HepG2 (cell line): ENCODE data around the gene MPV17L. TPM values are rescaled to one million over a fixed set of nuclear protein-coding genes. Genes with fewer than 3 reads are reported as not detected.

ENCODE experiments used
- EED ChIP-seq: sonication (generic); formaldehyde crosslinking; IDR thresholded peaks from 2 replicates; pipeline ENCODE4 v1.5.0; 2020; ENCODE audit warnings: mild to moderate bottlenecking, missing genetic modification reagents
- GATAD2A ChIP-seq: IDR thresholded peaks from 2 replicates; pipeline ENCODE4 v1.6.1; 2016
- HMG20B ChIP-seq: conservative IDR thresholded peaks from 2 replicates; pipeline ENCODE4 v1.6.1; 2016; ENCODE audit warnings: missing genetic modification reagents, missing compliant biosample characterization
- IKZF4 ChIP-seq: sonication (generic); formaldehyde crosslinking; IDR thresholded peaks from 2 replicates; pipeline ENCODE4 v1.5.1; 2020; ENCODE audit warnings: borderline replicate concordance, mild to moderate bottlenecking, low read depth, missing genetic modification reagents; ENCODE audit errors: not compliant biosample characterization
- KLF12 ChIP-seq: sonication (generic); formaldehyde crosslinking; IDR thresholded peaks from 2 replicates; pipeline ENCODE4 v1.4.0; 2020; ENCODE audit warnings: missing genetic modification reagents, borderline replicate concordance
- KLF16 ChIP-seq, 2 experiments: sonication (generic) in 1 of 2; formaldehyde crosslinking in 1 of 2; IDR thresholded peaks; 2 replicates each; pipeline versions ENCODE4 v1.6.1 to v1.8.0; 2016 to 2023; ENCODE audit warnings: missing genetic modification reagents in 2 of 2, missing compliant biosample characterization in 1 of 2
- REXO4 ChIP-seq: sonication (generic); formaldehyde crosslinking; IDR thresholded peaks from 2 replicates; pipeline ENCODE4 v1.8.0; 2022; ENCODE audit warnings: missing genetic modification reagents, mild to moderate bottlenecking, borderline replicate concordance
- RXRB ChIP-seq: IDR thresholded peaks from 2 replicates; pipeline ENCODE4 v1.6.1; 2016; ENCODE audit warnings: borderline replicate concordance, missing genetic modification reagents, missing compliant biosample characterization
- ZNF253 ChIP-seq: sonication (generic); formaldehyde crosslinking; IDR thresholded peaks from 2 replicates; pipeline ENCODE4 v1.8.0; 2022; ENCODE audit warnings: mild to moderate bottlenecking, missing genetic modification reagents, borderline replicate concordance
- ZNF547 ChIP-seq: sonication (generic); formaldehyde crosslinking; IDR thresholded peaks from 2 replicates; pipeline ENCODE4 v1.5.1; 2020; ENCODE audit warnings: mild to moderate bottlenecking, missing genetic modification reagents
- ZNF558 ChIP-seq: sonication (generic); formaldehyde crosslinking; IDR thresholded peaks from 2 replicates; pipeline ENCODE4 v1.9.0; 2022; ENCODE audit warnings: mild to moderate bottlenecking, missing genetic modification reagents, borderline replicate concordance
- ZNF776 ChIP-seq: sonication (generic); formaldehyde crosslinking; IDR thresholded peaks from 2 replicates; pipeline ENCODE4 v1.4.0; 2020; ENCODE audit warnings: mild to moderate bottlenecking, missing genetic modification reagents
- ZNF781 ChIP-seq: sonication (generic); formaldehyde crosslinking; IDR thresholded peaks from 2 replicates; pipeline ENCODE4 v1.5.1; 2020; ENCODE audit warnings: borderline replicate concordance, mild to moderate bottlenecking, missing genetic modification reagents; ENCODE audit errors: not compliant biosample characterization
- ZSCAN20 ChIP-seq: sonication (generic); formaldehyde crosslinking; IDR thresholded peaks from 2 replicates; pipeline ENCODE4 v1.4.0; 2020; ENCODE audit warnings: missing genetic modification reagents, mild to moderate bottlenecking, borderline replicate concordance
- polyA plus RNA-seq, 8 experiments: library from polyadenylated mRNA; depleted of rRNA in 3 of 8; stranded (reverse) in 7 of 8; unstranded in 1 of 8; fragments of >200 nt; fragmentation: Illumina TruSeq in 4 of 8; extraction: Trizol in 4 of 8; gene quantifications; 2 replicates each; pipeline versions ENCODE4 v1.2.1 to v1.2.3, GENCODE V29; 2011 to 2016; ENCODE audit warnings: low read depth in 4 of 8, missing spikeins in 1 of 8, mixed read lengths in 1 of 8; ENCODE audit not compliant: insufficient read depth in 1 of 8
- total RNA-seq, 5 experiments: library from RNA; depleted of rRNA; stranded (reverse); fragments of >200 nt; fragmentation: Illumina TruSeq; extraction: Trizol; gene quantifications; 2 replicates each; pipeline ENCODE4 v1.2.3, GENCODE V29; 2016; ENCODE audit warnings: low read depth in 1 of 5
- TF ChIP-seq, protein P1 (sequence below): sonication (generic); formaldehyde crosslinking; IDR thresholded peaks from 2 replicates; pipeline ENCODE4 v1.4.0; 2020; ENCODE audit warnings: mild to moderate bottlenecking, missing genetic modification reagents
- TF ChIP-seq, protein P2 (sequence below): IDR thresholded peaks from 2 replicates; pipeline ENCODE4 v1.6.1; 2016; ENCODE audit warnings: mild to moderate bottlenecking
- TF ChIP-seq, protein P3 (sequence below): sonication (generic); formaldehyde crosslinking; IDR thresholded peaks from 2 replicates; pipeline ENCODE4 v1.4.0; 2020; ENCODE audit warnings: missing genetic modification reagents
- TF ChIP-seq, protein P4 (sequence below): sonication (generic); formaldehyde crosslinking; IDR thresholded peaks from 2 replicates; pipeline ENCODE4 v1.8.0; 2022; ENCODE audit warnings: missing genetic modification reagents, mild to moderate bottlenecking, inconsistent platforms, borderline replicate concordance

MPV17L gene
- total and polyA plus RNA-seq, 2 of the 13 experiments (the other 11 are each of a cell fraction or from before 2014, with no cell fraction given) = 34.7 to 63.8 TPM

DNA sequence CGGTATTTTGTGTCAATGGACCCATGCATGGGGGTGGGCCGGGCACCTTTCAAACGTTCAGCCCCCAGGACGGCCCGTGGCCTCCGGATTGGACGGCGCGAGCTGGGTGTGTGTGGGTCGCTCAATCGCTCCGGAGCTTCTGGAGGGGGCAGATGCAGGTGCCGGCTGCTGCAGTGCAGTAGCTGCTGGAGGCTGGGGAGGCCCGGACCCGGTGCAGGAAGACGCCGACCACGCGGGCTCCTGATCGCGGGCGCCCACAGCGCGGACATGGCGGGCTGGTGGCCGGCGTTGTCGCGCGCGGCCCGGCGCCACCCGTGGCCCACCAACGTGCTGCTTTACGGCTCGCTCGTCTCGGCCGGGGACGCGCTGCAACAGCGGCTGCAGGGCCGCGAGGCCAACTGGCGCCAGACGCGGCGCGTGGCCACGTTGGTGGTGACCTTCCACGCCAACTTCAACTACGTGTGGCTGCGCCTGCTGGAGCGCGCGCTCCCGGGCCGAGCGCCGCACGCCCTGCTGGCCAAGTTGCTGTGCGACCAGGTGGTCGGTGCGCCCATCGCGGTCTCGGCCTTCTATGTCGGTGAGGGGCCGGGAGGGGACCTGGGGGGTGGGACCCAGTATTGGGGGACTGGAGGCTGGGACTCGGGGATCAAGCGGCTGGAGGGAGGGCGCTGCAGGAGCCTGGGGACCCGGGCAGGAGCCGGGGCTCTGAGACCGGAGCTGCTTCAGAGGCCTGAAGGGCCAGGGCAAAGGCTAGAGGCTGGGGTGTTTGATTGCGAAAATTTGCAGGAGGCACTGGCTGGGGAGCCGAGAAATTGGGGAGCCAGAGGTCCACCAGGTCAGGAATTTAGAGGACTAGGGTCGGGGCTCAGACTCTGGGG, at the start of gene MPV17L (continued):
- TF ChIP-seq ZNF781 (CRISPR knock-in tag) (peak; percentile 14), ZNF558 (CRISPR knock-in tag) (peak; percentile 87; the same call in 1 of the 2 replicates), REXO4 (CRISPR knock-in tag) (peak; percentile 72; the same call in 1 of the 2 replicates), KLF16 (CRISPR knock-in tag; IDR thresholded peaks at IDR 0.05) (0 out of 4 replicates have a peak, but pooled peaks of 1 of the 2 experiments have one; percentile 52), ZNF253 (CRISPR knock-in tag) (peak; percentile 88; the same call in 1 of the 2 replicates), ZNF547 (peak; percentile 98), ZSCAN20 (peak; percentile 75), EED (CRISPR knock-in tag) (peak; percentile 24), KLF12 (peak; percentile 85; the same call in 1 of the 2 replicates), ZNF776 (peak; percentile 97), RXRB (CRISPR knock-in tag) (peak; percentile 43), GATAD2A (CRISPR knock-in tag) (0 out of 2 replicates have a peak, but pooled peaks have one; percentile 26), HMG20B (CRISPR knock-in tag) (peak; percentile 29; the same call in 1 of the 2 replicates), IKZF4 (peak; percentile 98)
- TF ChIP-seq, protein P1, sequence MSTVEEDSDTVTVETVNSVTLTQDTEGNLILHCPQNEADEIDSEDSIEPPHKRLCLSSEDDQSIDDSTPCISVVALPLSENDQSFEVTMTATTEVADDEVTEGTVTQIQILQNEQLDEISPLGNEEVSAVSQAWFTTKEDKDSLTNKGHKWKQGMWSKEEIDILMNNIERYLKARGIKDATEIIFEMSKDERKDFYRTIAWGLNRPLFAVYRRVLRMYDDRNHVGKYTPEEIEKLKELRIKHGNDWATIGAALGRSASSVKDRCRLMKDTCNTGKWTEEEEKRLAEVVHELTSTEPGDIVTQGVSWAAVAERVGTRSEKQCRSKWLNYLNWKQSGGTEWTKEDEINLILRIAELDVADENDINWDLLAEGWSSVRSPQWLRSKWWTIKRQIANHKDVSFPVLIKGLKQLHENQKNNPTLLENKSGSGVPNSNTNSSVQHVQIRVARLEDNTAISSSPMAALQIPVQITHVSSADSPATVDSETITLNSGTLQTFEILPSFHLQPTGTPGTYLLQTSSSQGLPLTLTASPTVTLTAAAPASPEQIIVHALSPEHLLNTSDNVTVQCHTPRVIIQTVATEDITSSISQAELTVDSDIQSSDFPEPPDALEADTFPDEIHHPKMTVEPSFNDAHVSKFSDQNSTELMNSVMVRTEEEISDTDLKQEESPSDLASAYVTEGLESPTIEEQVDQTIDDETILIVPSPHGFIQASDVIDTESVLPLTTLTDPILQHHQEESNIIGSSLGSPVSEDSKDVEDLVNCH (CRISPR knock-in tag) = peak; percentile 73; the same call in 1 of the 2 replicates
- TF ChIP-seq, protein P2, sequence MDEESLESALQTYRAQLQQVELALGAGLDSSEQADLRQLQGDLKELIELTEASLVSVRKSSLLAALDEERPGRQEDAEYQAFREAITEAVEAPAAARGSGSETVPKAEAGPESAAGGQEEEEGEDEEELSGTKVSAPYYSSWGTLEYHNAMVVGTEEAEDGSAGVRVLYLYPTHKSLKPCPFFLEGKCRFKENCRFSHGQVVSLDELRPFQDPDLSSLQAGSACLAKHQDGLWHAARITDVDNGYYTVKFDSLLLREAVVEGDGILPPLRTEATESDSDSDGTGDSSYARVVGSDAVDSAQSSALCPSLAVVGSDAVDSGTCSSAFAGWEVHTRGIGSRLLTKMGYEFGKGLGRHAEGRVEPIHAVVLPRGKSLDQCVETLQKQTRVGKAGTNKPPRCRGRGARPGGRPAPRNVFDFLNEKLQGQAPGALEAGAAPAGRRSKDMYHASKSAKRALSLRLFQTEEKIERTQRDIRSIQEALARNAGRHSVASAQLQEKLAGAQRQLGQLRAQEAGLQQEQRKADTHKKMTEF = 0 out of 2 replicates have a peak, but pooled peaks have one; percentile 0
- TF ChIP-seq, protein P3, sequence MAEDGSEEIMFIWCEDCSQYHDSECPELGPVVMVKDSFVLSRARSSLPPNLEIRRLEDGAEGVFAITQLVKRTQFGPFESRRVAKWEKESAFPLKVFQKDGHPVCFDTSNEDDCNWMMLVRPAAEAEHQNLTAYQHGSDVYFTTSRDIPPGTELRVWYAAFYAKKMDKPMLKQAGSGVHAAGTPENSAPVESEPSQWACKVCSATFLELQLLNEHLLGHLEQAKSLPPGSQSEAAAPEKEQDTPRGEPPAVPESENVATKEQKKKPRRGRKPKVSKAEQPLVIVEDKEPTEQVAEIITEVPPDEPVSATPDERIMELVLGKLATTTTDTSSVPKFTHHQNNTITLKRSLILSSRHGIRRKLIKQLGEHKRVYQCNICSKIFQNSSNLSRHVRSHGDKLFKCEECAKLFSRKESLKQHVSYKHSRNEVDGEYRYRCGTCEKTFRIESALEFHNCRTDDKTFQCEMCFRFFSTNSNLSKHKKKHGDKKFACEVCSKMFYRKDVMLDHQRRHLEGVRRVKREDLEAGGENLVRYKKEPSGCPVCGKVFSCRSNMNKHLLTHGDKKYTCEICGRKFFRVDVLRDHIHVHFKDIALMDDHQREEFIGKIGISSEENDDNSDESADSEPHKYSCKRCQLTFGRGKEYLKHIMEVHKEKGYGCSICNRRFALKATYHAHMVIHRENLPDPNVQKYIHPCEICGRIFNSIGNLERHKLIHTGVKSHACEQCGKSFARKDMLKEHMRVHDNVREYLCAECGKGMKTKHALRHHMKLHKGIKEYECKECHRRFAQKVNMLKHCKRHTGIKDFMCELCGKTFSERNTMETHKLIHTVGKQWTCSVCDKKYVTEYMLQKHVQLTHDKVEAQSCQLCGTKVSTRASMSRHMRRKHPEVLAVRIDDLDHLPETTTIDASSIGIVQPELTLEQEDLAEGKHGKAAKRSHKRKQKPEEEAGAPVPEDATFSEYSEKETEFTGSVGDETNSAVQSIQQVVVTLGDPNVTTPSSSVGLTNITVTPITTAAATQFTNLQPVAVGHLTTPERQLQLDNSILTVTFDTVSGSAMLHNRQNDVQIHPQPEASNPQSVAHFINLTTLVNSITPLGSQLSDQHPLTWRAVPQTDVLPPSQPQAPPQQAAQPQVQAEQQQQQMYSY = peak; percentile 39; the same call in 1 of the 2 replicates
- TF ChIP-seq, protein P4, sequence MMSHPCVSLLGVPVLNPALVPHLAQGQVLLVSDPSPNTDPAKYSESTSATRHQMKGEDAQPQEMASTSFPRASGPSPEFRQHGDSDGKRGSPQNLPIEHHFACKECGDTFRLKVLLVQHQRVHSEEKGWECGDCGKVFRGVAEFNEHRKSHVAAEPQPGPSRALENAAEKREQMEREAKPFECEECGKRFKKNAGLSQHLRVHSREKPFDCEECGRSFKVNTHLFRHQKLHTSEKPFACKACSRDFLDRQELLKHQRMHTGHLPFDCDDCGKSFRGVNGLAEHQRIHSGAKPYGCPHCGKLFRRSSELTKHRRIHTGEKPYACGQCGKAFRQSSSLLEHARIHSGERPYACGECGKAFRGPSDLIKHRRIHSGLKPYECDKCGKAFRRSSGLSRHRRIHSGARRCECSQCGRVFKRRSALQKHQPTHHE (CRISPR knock-in tag) = 0 out of 2 replicates have a peak, but pooled peaks have one; percentile 65
